HG03469 (cell line): ENCODE results near the gene SH2D1B.
"Not testable (repeated sequence)": the region's sequence is repeated elsewhere in the genome, so short reads cannot be mapped to it uniquely, and the experiment has no call there.

Experiments used
- ATAC-seq: cut with Tn5 transposase; IDR thresholded peaks from one replicate; pipeline ENCODE4 v1.9.1; 2021; ENCODE audit warnings: mild to moderate bottlenecking, moderate library complexity, moderate number of reproducible peaks; ENCODE audit not compliant: unreplicated experiment

The SH2D1B gene, protein sequence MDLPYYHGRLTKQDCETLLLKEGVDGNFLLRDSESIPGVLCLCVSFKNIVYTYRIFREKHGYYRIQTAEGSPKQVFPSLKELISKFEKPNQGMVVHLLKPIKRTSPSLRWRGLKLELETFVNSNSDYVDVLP

DNA sequence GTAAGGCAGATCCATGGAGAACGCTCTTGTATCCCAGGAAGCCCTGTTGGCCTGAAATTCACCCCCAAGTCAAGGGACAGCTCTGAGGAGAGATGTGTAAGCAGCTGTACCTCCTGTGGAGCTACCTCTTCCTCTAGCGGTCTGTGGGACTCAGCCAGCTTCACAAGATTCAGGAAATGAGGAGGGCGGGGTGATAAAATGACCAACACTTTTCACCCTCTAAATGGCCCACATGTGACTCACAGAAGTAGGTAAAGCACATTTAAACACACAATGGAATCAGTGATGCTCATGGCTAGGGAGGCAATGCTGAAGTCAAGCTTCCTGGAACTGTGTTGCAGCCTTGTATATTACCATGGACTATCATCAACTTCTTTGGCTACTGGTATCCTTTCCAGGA, at the start of gene SH2D1B:
SH2D1B (minus strand) TSS at position 135 of the 400 bp plus-strand sequence; CDS start at position 15, 120 bp downstream.
- ATAC-seq: no peak

DNA sequence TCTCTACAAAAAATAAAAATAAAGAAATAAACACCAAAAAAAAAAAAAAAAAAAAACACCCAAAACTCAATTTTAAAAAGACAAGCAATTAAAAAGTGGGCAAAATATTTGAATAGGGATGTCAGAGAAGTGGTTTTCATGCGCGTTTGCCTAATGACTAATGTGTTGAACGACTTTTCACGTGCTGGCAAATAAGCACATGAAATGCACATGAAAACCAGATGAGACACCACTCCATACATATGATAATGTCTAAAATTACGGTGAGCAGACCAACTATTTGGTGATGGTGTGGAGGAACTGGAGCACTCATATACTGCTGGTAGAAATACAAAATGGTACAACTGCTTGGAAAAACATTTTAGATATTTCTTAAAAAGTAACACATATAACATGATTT, 46.3 kb upstream of the SH2D1B start:
- ATAC-seq: no peak

DNA sequence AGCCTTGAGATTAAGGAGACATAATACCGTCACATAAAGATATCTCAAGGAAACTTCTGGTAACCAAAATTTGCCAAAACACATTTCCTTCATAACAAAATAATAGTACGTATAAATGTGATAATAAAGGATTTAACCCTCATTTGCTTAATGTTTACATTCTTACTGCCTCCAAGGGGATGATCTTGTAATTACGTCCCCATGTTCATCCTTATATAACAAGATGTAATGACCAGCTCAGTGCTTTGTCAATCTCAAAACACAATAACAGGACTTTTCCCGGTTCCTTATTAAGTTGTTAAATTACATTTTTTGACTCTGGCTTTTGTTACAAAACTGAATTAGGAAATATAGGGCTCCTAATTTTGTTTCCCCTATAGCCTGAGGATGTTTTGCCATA, 44.4 kb upstream of the SH2D1B start:
- ATAC-seq: no peak

DNA sequence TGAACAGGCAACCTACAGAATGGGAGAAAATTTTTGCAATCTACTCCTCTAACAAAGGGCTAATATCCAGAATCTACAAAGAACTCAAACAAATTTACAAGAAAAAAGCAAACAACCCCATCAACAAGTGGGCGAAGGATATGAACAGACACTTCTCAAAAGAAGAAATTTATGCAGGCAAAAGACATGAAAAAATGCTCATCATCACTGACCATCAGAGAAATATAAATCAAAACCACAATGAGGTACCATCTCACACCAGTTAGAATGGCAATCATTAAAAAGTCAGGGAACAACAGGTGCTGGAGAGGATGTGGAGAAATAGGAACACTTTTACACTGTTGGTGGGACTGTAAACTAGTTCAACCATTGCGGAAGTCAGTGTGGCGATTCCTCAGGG, 42.4 kb upstream of the SH2D1B start:
- ATAC-seq: not testable (repeated sequence)

DNA sequence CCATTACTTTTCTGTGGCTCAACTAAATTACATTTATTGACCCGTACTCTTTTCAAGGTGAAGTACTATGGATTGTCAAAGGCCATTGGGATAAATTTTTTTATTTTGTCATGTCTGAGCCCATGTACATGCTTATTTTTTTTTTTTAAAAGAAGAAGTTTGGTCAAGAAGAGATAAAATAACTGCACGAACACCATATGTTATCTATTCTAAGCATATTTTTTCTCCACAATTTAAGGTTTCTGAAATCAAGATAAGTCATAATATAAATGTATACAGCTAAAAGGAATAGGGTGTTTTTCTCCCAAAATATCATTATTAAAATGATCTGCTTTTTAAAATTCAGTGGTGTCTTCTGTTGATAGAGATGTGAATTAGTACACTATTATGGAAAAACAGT, 35.0 kb upstream of the SH2D1B start:
- no peak for ATAC-seq

DNA sequence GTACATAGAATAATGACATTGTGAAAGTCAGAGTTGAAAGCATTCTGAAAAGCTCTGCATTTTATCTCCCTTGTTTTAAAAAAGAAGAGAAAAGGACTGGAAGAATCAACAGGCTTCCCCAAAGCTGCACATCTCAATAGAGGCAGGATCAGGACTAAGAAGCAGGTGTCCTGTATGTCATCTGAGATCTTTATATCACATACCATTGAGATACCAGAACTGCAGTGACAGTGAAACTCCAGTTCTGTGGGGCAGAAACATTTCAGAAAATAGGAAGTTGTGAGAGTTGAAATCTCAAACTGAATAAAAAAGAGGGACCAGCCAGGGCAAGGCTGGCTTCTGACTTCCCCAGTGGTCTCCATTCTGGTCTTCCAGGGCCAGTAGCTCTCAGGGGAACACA, 33.0 kb upstream of the SH2D1B start:
- ATAC-seq: no peak

DNA sequence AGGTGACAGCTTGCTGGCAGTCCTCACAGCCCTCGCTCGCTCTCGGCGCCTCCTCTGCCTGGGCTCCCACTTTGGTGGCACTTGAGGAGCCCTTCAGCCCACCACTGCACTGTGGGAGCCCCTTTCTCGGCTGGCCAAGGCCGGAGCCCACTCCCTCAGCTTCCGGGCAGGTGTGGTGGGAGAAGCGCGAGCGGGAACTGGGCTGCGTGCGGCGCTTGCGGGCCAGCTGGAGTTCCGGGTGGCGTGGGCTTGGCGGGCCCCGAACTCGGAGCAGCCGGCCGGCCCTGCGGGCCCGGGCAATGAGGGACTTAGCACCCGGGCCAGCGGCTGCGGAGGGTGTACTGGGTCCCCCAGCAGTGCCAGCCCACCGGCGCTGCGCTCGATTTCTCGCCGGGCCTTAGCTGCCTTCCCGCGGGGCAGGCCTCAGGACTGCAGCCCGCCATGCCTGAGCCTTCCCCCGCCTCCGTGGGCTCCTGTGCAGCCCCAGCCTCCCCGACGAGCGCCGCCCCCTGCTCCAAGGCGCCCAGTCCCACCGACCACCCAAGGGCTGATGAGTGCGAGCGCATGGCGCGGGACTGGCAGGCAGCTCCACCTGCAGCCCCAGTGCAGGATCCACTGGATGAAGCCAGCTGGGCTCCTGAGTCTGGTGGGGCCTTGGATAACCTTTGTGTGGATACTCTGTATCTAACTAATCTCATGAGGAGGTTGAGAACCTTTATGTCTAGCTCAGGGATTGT, 21.2 kb upstream of the SH2D1B start:
- not testable (repeated sequence) for ATAC-seq

DNA sequence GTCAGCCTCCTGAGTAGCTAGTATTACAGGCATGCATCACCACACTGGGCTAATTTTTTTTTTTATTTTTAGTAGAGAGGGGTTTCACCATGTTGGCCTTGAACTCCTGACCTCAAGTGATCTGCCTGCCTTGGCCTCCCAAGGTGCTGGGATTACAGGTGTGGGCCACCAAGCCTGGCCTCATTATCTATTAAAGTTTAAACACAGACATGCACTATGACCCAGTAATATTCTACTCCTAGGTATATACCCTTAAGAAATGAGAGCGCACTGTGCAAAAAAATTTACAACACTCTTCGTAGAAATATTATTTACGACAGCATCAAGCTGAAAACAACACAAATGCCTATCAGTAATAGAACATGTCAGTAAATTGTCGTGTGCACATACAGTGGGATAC, 18.6 kb upstream of the SH2D1B start:
- ATAC-seq: no peak

DNA sequence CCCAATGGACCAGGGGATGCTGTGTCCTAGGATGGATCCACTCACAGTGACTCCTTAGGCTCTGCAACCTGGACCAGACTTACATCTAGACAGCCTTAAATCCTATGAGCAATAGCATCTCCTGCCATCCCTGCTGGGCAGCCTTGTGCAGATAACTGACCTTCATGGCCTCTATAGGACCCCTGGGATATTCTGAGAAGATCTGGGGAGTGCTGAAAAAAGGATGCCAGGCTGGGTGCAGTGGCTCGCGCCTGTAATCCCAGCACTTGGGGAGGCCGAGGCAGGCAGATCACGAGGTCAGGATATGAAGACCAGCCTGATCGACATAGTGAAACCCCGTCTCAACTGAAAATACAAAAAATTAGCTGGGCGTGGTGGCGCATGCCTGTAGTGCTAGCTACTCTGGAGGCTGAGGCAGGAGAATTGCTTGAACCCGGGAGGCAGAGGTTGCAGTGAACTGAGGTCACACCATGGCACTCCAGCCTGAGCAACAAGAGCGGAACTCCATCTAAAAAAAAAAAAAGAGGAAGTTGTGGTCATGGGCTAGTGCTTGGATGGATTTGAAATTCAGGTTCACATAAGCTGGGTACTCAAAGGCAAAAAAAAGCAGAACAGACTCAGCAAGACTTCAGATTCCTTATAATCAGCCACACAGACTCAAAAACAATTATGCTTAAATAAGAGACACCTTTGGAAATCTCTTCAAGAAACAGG, 10.9 kb upstream of the SH2D1B start:
- no peak for ATAC-seq

DNA sequence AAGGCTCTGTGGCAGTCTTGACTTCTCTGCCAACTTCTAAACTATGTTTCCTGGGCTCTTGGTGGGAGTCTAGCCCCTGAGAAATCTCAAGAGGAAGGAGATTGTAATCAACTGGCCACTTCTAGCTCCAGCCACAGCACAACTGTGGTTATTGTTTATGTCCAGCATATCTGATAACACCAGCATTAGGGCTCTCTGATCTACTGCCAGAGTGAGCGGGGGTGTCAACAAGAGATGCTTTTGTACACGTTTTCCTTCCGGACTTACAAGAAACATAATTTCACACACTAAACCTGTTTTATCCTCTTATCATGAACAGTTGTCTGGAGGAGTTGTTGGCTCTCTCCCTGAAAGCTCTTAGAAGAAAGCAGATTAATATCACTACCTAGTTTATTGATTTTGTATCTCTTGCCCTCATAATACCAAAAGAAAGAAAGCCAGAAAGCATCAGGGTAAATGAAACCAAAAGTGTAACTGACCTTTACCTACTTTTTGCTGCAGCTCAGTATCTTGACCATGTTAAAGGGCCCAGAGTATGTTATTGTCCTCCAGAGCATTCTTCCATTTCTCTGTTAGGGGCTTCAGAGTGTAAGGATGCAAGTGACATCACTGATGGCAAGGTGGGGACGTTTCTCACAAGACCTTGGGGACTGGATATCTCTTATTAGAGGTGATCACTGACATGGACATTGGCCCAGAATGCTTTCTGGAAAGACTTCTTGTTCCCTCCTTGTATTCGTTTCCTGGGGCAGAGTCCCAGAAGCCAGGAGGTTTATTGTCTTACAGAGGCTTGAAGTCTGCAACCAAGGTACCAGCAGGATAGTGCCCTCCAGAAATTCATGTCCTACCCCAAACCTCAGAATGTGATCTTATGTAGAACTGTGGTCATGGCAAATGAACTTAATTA, 9.6 kb upstream of the SH2D1B start:
- no peak for ATAC-seq

DNA sequence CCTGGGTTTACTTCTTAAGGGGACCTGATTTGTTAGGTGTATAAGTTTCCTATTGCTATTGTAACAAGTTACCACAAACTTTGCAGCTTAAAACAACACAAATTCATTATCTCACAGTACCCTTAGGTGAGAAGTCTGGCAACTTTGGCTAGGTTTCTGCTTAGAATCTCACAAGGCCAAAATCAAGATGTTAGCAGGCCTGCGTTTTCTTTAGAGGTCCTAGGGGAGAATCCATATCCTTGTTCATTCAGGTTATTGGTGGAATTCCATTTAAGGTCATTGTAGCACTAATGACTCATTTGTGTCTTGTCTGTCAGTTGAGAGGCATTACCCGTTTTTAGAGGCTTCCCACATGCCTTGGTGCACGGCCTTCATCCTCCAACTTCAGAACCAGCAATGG, 8.2 kb upstream of the SH2D1B start:
- ATAC-seq: no peak

DNA sequence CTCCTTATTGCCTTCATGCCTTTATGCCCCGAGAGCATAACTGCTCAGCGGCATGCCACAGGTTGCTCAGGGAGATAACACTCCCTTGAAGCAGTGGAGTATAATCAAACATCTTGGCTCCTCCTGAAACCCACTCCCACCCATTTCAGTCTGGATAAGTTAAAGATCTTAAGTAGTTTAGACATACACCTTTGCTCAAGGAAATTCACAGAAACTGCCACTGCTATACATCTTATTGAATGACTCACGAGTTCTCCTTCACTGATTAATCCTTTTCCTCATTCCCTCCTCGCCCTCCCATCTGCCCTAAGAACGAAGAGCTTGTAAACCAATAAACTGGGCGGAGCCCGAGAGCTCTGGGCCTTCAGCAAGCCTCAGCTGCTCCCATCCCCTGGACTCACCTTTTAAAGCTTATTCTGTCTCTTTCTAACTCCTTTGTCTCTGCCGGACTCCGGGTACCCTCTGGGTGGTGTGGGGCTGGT, 7.6 kb upstream of the SH2D1B start:
- not testable (repeated sequence) for ATAC-seq

DNA sequence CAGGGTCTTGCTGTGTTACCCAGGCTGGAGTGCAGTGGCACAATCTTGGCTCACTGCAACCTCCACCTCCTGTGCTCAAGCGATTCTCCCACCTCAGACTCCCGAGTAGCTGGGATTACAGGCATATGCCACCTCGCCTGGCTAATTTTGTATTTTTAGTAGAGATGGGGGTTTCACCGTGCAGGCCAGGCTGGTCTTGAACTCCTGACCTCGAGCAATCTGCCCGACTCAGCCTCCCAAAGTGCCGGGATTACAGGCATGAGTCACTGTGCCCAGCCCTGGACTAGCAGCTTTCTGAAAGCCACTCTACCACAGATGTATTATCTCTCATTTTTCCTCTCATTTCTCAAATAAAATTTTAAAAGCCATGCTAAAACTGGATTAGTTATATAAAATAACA, 6.6 kb upstream of the SH2D1B start:
- ATAC-seq: not testable (repeated sequence)

DNA sequence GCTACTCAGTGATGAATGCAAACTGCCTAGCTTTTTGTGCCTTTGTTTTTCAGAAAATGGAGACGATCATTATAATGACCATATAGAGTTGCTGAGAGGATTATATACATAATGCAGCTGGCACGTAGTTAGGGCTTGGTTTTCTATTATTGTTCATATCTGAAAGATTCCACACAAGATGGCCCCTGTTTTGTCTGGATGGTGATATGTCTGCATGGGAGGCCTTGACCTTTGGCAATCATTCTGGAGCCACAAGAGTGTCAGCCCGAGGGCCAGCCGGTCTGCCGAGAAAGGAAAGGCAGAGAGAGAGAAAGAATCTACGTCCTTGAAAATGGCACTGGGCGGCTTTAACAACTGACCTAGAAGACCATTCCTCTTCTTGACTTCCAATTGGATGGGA, 5.7 kb upstream of the SH2D1B start:
- ATAC-seq: no peak

DNA sequence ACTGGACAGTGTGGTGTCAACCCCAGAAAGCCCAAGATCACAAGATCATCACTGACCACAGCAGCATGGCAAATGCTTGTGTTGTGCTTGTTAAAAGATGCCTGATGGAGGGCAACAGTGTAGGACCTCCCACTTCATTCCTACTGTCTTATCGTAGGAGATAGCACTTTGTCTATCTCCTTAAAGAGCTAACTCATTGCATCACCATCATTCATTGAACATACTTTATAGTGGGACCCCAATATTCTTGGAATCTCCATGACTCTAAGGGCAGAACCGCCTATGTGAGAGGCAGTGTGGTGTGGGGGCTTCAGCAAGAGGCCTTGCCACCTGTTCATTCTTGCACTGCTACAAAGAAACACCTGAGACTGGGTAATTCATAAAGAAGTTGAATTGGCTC, 5.0 kb upstream of the SH2D1B start:
- no peak for ATAC-seq

DNA sequence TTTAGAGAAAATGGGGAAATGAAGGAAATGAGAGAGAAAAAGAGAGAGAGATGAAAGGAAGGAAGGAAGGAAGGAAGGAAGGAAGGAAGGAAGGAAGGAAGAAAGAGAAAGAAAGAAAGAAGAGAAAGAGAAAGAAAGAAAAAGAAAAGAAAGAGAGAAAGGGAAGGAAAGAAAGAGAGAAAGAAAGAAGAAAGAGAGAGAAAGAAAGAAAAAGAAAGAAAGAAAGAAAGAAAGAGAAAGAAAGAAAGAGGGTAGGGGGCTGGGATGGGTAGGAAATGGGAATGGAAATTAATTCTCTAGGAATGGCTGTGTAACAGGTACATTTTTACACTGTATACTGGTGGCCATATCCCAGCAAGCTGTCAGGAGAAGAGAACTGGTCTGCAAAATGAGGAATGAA, 4.3 kb upstream of the SH2D1B start:
- no peak for ATAC-seq

DNA sequence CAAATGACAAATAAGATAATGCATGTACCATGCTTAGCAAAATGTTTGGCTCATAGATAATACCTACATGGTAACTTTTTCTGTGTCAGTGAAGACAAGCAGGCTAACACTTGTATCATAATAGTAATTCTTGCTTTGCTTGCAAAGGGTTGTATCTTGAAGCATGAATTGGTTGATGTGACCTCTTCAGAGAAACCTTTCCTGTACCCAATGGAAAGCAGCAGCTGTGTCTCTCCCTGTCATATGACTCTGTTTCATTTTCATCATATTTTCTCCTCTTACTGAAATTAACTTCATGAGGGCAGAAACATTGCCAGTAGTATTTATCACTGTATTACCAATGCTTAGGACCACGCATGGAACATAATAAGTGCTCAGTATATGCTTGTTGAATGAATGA, 4.4 kb downstream of the SH2D1B start:
- ATAC-seq: no peak

DNA sequence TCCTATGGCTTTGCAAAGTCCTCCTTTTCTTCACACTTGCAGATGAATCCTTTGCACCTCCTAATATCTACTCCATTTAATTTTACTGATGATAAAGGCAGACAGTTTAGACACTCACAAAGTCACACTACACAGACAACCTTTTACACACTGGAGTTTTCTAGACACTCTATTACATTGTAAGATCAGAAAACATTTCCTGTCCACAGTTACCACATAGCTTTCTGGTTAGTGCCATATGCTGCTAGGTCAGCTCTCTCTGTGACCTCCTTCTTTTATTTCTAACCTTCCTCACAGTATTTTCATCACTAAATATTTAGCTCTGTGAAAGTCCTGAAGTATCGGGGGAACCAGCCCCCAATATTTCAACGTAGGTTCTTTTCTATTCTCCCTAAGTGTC, 5.1 kb downstream of the SH2D1B start:
- ATAC-seq: no peak

DNA sequence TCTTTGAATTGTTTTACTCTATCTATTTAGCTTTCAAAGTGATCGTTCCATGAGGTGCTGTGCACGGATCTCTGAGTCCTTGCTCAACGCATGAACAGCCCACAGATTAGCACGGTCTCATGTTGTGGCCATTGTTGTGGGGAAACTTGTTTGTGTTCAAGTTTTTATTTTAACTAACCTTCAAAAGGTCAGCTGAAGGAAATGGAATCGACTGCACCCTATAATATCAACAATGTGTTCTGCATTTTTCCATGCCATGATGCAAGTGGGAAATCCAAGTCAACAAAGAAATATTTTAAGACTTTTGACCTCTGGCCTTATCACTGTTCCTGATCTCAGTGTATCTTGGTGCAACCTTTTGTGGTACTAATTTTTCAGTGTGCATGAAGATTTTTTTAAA, 6.1 kb downstream of the SH2D1B start:
- ATAC-seq: no peak

DNA sequence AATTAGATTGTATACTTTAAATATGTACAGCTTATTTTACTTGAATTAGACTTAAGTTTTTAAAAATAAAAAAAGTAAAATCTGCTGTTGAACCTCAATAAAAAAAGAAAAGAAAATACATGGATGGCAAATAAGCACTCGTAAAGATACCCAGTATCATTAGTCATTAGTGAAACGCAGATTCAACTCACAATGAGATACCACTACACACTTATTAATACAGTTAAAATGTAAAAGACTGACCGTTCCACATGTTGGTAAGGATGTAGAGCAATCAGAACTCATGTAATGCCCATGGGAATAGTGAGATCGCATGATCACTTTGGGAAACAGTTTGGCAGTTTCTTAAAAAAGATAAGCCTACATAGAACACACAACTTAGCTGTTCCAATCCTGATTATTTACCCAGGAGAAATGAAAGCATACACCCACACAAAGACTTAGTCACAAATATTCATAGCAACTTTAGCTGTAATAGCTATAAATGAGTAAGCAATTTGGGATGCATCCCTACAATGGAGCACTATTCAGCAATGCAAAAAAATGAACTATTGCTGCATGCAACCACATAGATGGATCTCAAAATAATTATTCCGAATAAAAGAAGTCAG, 7.3 kb downstream of the SH2D1B start:
- ATAC-seq: no peak
